ENCODE data around the gene OR13J1. TPM values are rescaled to one million over a fixed set of nuclear protein-coding genes. Genes with fewer than 3 reads are reported as not detected.

Gene OR13J1
- total RNA-seq, 1 experiment from 2014 or later: not detected

DNA sequence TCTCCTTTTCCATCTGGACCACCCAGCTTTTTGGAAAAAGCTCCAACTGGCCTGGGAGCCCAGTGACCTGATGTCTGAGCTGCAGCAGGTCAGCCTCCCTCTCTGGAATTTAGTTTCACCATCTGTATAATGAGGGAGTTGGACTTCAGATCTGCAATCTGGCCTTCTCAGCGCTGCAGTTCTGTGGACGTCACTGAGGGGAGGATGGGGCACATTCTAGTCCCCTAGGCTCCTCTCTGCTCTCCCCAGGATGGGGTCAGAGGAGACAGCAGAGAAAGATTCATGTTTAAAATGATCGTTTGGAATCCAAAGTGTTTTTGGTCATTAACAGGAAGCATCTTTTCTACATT, 10.2 kb downstream of the OR13J1 start:
- Histone ChIP-seq H3K4me1 (ENCODE audit: control insufficient read depth, insufficient read depth, low read length) (no peaks in the 10 kb centered on the region), H3K27ac (ENCODE audit: low read length) (no peak overlapping the region), H3K4me3 (ENCODE audit: low read depth in 2 of 2, low read length in 2 of 2) (no peak overlapping the region), H3K9me3 (ENCODE audit: control insufficient read depth, insufficient read depth, low read depth, low read length) (no peaks in the 10 kb centered on the region), H3K27me3 (ENCODE audit: control insufficient read depth, insufficient read depth, low read length) (0 out of 2 replicates have a peak, but pooled peaks cover 4% of the 10 kb centered on the region), H3K36me3 (ENCODE audit: control insufficient read depth, insufficient read depth, low read length) (no peaks in the 10 kb centered on the region)
- no peak for TF ChIP-seq TCF7L2 (IDR thresholded peaks at IDR 0.05; ENCODE audit: low read depth, low read length)
- TF ChIP-seq SIN3A (IDR thresholded peaks at IDR 0.05; ENCODE audit: borderline replicate concordance, insufficient read depth, low read depth, low read length): no peak
- TF ChIP-seq POLR2AphosphoS5 (IDR thresholded peaks at IDR 0.05; ENCODE audit: low read depth, low read length): no peak
- TF ChIP-seq, protein P1, sequence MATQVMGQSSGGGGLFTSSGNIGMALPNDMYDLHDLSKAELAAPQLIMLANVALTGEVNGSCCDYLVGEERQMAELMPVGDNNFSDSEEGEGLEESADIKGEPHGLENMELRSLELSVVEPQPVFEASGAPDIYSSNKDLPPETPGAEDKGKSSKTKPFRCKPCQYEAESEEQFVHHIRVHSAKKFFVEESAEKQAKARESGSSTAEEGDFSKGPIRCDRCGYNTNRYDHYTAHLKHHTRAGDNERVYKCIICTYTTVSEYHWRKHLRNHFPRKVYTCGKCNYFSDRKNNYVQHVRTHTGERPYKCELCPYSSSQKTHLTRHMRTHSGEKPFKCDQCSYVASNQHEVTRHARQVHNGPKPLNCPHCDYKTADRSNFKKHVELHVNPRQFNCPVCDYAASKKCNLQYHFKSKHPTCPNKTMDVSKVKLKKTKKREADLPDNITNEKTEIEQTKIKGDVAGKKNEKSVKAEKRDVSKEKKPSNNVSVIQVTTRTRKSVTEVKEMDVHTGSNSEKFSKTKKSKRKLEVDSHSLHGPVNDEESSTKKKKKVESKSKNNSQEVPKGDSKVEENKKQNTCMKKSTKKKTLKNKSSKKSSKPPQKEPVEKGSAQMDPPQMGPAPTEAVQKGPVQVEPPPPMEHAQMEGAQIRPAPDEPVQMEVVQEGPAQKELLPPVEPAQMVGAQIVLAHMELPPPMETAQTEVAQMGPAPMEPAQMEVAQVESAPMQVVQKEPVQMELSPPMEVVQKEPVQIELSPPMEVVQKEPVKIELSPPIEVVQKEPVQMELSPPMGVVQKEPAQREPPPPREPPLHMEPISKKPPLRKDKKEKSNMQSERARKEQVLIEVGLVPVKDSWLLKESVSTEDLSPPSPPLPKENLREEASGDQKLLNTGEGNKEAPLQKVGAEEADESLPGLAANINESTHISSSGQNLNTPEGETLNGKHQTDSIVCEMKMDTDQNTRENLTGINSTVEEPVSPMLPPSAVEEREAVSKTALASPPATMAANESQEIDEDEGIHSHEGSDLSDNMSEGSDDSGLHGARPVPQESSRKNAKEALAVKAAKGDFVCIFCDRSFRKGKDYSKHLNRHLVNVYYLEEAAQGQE (IDR thresholded peaks at IDR 0.05; ENCODE audit: insufficient read depth in 1 of 2, low read depth in 2 of 2, low read length in 1 of 2): no peak
- TF ChIP-seq, protein P2, sequence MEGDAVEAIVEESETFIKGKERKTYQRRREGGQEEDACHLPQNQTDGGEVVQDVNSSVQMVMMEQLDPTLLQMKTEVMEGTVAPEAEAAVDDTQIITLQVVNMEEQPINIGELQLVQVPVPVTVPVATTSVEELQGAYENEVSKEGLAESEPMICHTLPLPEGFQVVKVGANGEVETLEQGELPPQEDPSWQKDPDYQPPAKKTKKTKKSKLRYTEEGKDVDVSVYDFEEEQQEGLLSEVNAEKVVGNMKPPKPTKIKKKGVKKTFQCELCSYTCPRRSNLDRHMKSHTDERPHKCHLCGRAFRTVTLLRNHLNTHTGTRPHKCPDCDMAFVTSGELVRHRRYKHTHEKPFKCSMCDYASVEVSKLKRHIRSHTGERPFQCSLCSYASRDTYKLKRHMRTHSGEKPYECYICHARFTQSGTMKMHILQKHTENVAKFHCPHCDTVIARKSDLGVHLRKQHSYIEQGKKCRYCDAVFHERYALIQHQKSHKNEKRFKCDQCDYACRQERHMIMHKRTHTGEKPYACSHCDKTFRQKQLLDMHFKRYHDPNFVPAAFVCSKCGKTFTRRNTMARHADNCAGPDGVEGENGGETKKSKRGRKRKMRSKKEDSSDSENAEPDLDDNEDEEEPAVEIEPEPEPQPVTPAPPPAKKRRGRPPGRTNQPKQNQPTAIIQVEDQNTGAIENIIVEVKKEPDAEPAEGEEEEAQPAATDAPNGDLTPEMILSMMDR (IDR thresholded peaks at IDR 0.05): no peak
- no TSS peak for BruUV-seq (replicated peaks)
- DNase-seq (ENCODE audit: low read depth, low spot score) (no peak), ATAC-seq (no peak)
- POLR2A ChIA-PET: no interaction called here
- intact Hi-C loops (cut with micrococcal nuclease; ENCODE audit: unreplicated experiment) (no loop called here), in situ Hi-C loops (cut with HindIII; ENCODE audit: low pct_unique_long_range_greater_than_20kb, low sequenced_read_pairs) (no loop called here)
- CTCF ChIA-PET: no interaction called here

DNA sequence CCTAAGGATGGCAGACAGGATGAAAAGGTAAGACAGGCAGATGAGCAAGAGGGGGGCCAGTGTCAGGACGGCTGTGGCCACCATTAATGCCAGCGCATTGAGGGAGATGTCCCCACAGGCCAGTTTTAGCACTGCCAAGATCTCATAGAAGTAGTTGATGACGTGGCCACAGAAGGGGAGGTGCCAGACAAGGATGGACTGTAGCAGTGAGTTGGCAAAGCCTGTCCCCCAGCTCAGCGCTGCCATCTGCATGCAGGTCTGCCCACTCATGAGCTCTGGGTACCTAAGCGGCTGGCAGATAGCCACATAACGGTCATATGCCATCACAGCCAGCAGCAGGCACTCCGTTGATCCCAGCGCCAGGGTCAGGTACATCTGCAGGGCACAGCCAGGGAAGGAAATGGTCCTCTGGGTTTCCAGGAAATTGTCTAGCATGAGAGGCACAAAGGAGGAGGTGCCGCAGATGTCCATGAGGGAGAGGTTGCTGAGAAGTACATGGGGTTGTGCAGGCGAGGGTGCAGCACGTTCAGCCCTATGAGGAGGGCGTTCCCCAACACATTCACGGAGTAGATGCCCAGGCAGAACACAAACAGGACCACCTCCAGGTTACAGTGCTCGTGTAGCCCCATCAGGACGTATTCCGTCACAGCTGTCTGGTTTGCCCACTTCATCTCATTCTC, 10.8 kb downstream of the OR13J1 start:
- DNase-seq (ENCODE audit: low read depth, low spot score): no peak
- ChIA-PET CTCF (no interaction called here), POLR2A (no interaction called here)
- BruUV-seq (replicated peaks): no TSS peak
- Histone ChIP-seq H3K4me1 (ENCODE audit: control insufficient read depth, insufficient read depth, low read length) (no peaks in the 10 kb centered on the region), H3K27ac (ENCODE audit: low read length) (no peak overlapping the region), H3K4me3 (ENCODE audit: low read depth in 2 of 2, low read length in 2 of 2) (no peak overlapping the region), H3K27me3 (ENCODE audit: control insufficient read depth, insufficient read depth, low read length) (0 out of 2 replicates have a peak, but pooled peaks cover 6% of the 10 kb centered on the region), H3K36me3 (ENCODE audit: control insufficient read depth, insufficient read depth, low read length) (no peaks in the 10 kb centered on the region), H3K9me3 (ENCODE audit: control insufficient read depth, insufficient read depth, low read depth, low read length) (no peaks in the 10 kb centered on the region)
- no peak for TF ChIP-seq POLR2AphosphoS5 (IDR thresholded peaks at IDR 0.05; ENCODE audit: low read depth, low read length)
- TF ChIP-seq, protein P2 (IDR thresholded peaks at IDR 0.05): no peak
- no peak for TF ChIP-seq SIN3A (IDR thresholded peaks at IDR 0.05; ENCODE audit: borderline replicate concordance, insufficient read depth, low read depth, low read length)
- TF ChIP-seq, protein P1 (IDR thresholded peaks at IDR 0.05; ENCODE audit: insufficient read depth in 1 of 2, low read depth in 2 of 2, low read length in 1 of 2): no peak
- TF ChIP-seq TCF7L2 (IDR thresholded peaks at IDR 0.05; ENCODE audit: low read depth, low read length): no peak
- intact Hi-C loops (cut with micrococcal nuclease; ENCODE audit: unreplicated experiment) (no loop called here), in situ Hi-C loops (cut with HindIII; ENCODE audit: low pct_unique_long_range_greater_than_20kb, low sequenced_read_pairs) (no loop called here)
- peak; percentile 37 for ATAC-seq

Measured in Panc1 (cell line).